HEK293 (cell line): Measurements from ENCODE around the gene COA1.

Source experiments
- CTCF ChIA-PET: fragments of 350-600 bp; formaldehyde crosslinking; extraction: SDS; loops from one replicate; lab custom pipeline; 2021; ENCODE audit warnings: antibody characterized with exemption; lab: Yijun Ruan, JAX
- POLR2A ChIA-PET: fragments of 300-600 bp; formaldehyde crosslinking; extraction: SDS; loops from one replicate; lab custom pipeline; 2020; ENCODE audit warnings: antibody characterized with exemption, inconsistent platforms; lab: Yijun Ruan, JAX
- H3K27ac ChIP-seq: fragments of 200-500 bp; sonication (Bioruptor generic); 2 replicates; pipeline ENCODE4 v1.5.1; 2014; ENCODE audit warnings: low read depth, low read length, control low read depth, inconsistent platforms; ENCODE audit errors: extremely low read depth
- H3K36me3 ChIP-seq, 2 experiments: fragments of 200-500 bp in 1 of 2; sonication (Bioruptor generic) in 1 of 2; 1 replicate in 1 of 2; 2 replicates in 1 of 2; pipeline ENCODE4 v1.5.1; 2014 to 2017; ENCODE audit warnings: inconsistent platforms in 2 of 2, low read length in 2 of 2; ENCODE audit not compliant: control insufficient read depth in 2 of 2, insufficient read depth in 1 of 2
- H3K4me1 ChIP-seq: fragments of 200-500 bp; sonication (Bioruptor generic); 2 replicates; pipeline ENCODE4 v1.5.1; 2014; ENCODE audit warnings: mild to moderate bottlenecking, low read length, inconsistent platforms; ENCODE audit not compliant: control insufficient read depth, insufficient read depth
- H3K4me3 ChIP-seq: 2 replicates; pipeline ENCODE4 v1.5.1; 2011; ENCODE audit warnings: low read depth, mild to moderate bottlenecking, control low read depth, low read length, moderate library complexity
- H3K9me3 ChIP-seq: fragments of 200-500 bp; sonication (Bioruptor generic); 2 replicates; pipeline ENCODE4 v1.5.1; 2014; ENCODE audit warnings: low read depth, low read length, inconsistent platforms; ENCODE audit not compliant: control insufficient read depth, insufficient read depth
- EGR2 ChIP-seq: fragments of 450-650 bp; formaldehyde crosslinking; IDR thresholded peaks from 2 replicates; pipeline ENCODE4 v1.5.1; 2016; ENCODE audit warnings: low read depth, missing biosample characterization, missing genetic modification characterization
- GFI1B ChIP-seq: fragments of 450-650 bp; formaldehyde crosslinking; IDR thresholded peaks from 2 replicates; pipeline ENCODE4 v1.5.1; 2016; ENCODE audit warnings: missing biosample characterization, missing genetic modification characterization
- HOXC10 ChIP-seq: sonication (generic); formaldehyde crosslinking; IDR thresholded peaks from 2 replicates; pipeline ENCODE4 v1.8.1; 2023; ENCODE audit warnings: mild to moderate bottlenecking, missing genetic modification reagents
- HOXD13 ChIP-seq: sonication (generic); formaldehyde crosslinking; IDR thresholded peaks from 2 replicates; pipeline ENCODE4 v1.8.0; 2022; ENCODE audit warnings: missing genetic modification reagents, borderline replicate concordance
- SALL2 ChIP-seq: fragments of 450-650 bp; formaldehyde crosslinking; IDR thresholded peaks from 2 replicates; pipeline ENCODE4 v1.5.0; 2017; ENCODE audit warnings: missing biosample characterization, mild to moderate bottlenecking, missing genetic modification characterization, borderline replicate concordance
- SP2 ChIP-seq: fragments of 450-650 bp; formaldehyde crosslinking; IDR thresholded peaks from 2 replicates; pipeline ENCODE4 v1.5.1; 2016; ENCODE audit warnings: missing biosample characterization, missing genetic modification characterization
- ZBTB20 ChIP-seq: fragments of 450-650 bp; formaldehyde crosslinking; IDR thresholded peaks from 2 replicates; pipeline ENCODE4 v1.5.1; 2016; ENCODE audit warnings: missing biosample characterization, missing genetic modification characterization
- ZBTB49 ChIP-seq: fragments of 450-650 bp; formaldehyde crosslinking; IDR thresholded peaks from 2 replicates; pipeline ENCODE4 v1.5.1; 2016; ENCODE audit warnings: missing biosample characterization, missing genetic modification characterization, low read depth
- ZNF114 ChIP-seq: fragments of 450-650 bp; formaldehyde crosslinking; IDR thresholded peaks from 2 replicates; pipeline ENCODE4 v1.5.0; 2017; ENCODE audit warnings: missing biosample characterization, missing genetic modification characterization
- ZNF157 ChIP-seq: fragments of 450-650 bp; formaldehyde crosslinking; IDR thresholded peaks from 2 replicates; pipeline ENCODE4 v1.5.1; 2016; ENCODE audit warnings: missing biosample characterization, missing genetic modification characterization
- ZNF174 ChIP-seq: fragments of 450-650 bp; formaldehyde crosslinking; IDR thresholded peaks from 2 replicates; pipeline ENCODE4 v1.5.0; 2017; ENCODE audit warnings: missing biosample characterization, mild to moderate bottlenecking, missing genetic modification characterization
- ZNF202 ChIP-seq: fragments of 450-650 bp; formaldehyde crosslinking; IDR thresholded peaks from 2 replicates; pipeline ENCODE4 v1.5.1; 2016; ENCODE audit warnings: missing biosample characterization, missing genetic modification characterization, borderline replicate concordance
- ZNF280D ChIP-seq: fragments of 450-650 bp; formaldehyde crosslinking; IDR thresholded peaks from 2 replicates; pipeline ENCODE4 v1.5.1; 2016; ENCODE audit warnings: missing biosample characterization, missing genetic modification characterization
- ZNF311 ChIP-seq: fragments of 450-650 bp; formaldehyde crosslinking; IDR thresholded peaks from 2 replicates; pipeline ENCODE4 v1.5.1; 2017; ENCODE audit warnings: missing biosample characterization, missing genetic modification characterization, borderline replicate concordance
- ZNF529 ChIP-seq: fragments of 450-650 bp; formaldehyde crosslinking; IDR thresholded peaks from 2 replicates; pipeline ENCODE4 v1.5.1; 2017; ENCODE audit warnings: missing genetic modification characterization, missing biosample characterization; ENCODE audit not compliant: insufficient replicate concordance
- ZNF548 ChIP-seq: fragments of 450-650 bp; formaldehyde crosslinking; IDR thresholded peaks from 2 replicates; pipeline ENCODE4 v1.5.1; 2016; ENCODE audit warnings: missing biosample characterization, missing genetic modification characterization
- ZNF555 ChIP-seq: fragments of 450-650 bp; formaldehyde crosslinking; conservative IDR thresholded peaks from 2 replicates; pipeline ENCODE4 v1.5.1; 2017; ENCODE audit warnings: missing biosample characterization, mild to moderate bottlenecking, missing genetic modification characterization, inconsistent platforms
- ZNF585B ChIP-seq: fragments of 450-650 bp; formaldehyde crosslinking; IDR thresholded peaks from 2 replicates; pipeline ENCODE4 v1.5.1; 2016; ENCODE audit warnings: missing biosample characterization, missing genetic modification characterization
- ZNF621 ChIP-seq: fragments of 450-650 bp; formaldehyde crosslinking; IDR thresholded peaks from 2 replicates; pipeline ENCODE4 v1.5.1; 2017; ENCODE audit warnings: missing biosample characterization, missing genetic modification characterization
- ZNF707 ChIP-seq: fragments of 450-650 bp; formaldehyde crosslinking; IDR thresholded peaks from 2 replicates; pipeline ENCODE4 v1.5.1; 2016; ENCODE audit warnings: missing biosample characterization, missing genetic modification characterization
- TF ChIP-seq, protein P1 (sequence below): fragments of 450-650 bp; formaldehyde crosslinking; IDR thresholded peaks from 2 replicates; pipeline ENCODE4 v1.5.1; 2016; ENCODE audit warnings: missing biosample characterization, missing genetic modification characterization

COA1 gene

DNA sequence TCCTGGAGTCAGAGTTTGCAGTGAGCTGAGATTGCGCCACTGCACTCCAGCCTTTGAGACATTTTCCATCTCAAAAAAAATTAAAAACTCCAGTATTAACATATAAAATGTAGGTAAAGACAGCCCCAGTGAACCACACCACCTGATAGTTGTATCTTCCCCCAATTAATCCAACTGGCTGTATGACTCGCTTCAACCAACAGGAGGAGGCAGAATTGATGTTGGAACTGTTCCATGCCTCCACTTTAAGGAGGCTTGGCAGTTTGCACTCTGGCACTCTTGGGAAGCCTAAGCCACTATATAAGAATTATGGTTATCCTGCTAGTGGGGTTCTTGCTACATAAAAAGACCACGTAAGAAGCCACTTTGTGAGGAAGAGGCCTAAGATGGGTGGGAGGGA, 73.7 kb downstream of the COA1 start:
- no peaks in the 10 kb centered on the region for H3K9me3 ChIP-seq
- no peaks in the 10 kb centered on the region for H3K4me1 ChIP-seq
- no peak overlapping the region for H3K4me3 ChIP-seq
- no peak overlapping the region for H3K27ac ChIP-seq
- ChIA-PET CTCF (no interaction called here), POLR2A (no interaction called here)
- peaks cover 0 to 6% of the 10 kb centered on the region in 2 experiments; a peak in 2 of 3 replicates for H3K36me3 ChIP-seq
- TF ChIP-seq ZNF548 (tag by site-specific recombination): no peak
- no peak for TF ChIP-seq ZBTB49 (tag by site-specific recombination)
- TF ChIP-seq ZNF707 (tag by site-specific recombination): no peak

- H3K9me3 ChIP-seq: no peaks in the 10 kb centered on the region
- CTCF ChIA-PET: interaction anchor here (0.7 to 1.0 kb wide), 2 partner anchors 31 to 46 kb away, joined by 3 read pairs; no protein-coding TSS in a partner anchor
- H3K4me3 ChIP-seq: no peak overlapping the region
- H3K27ac ChIP-seq: no peak overlapping the region
- POLR2A ChIA-PET: no interaction called here
- no peaks in the 10 kb centered on the region for H3K4me1 ChIP-seq
- TF ChIP-seq ZNF157 (tag by site-specific recombination) (no peak), ZBTB20 (tag by site-specific recombination) (no peak), EGR2 (tag by site-specific recombination) (no peak), ZNF174 (tag by site-specific recombination) (no peak), ZNF311 (tag by site-specific recombination) (no peak), HOXC10 (no peak), SP2 (tag by site-specific recombination) (no peak), GFI1B (no peak), ZNF202 (tag by site-specific recombination) (no peak), ZNF585B (tag by site-specific recombination) (no peak), ZNF621 (tag by site-specific recombination) (no peak), SALL2 (no peak), ZNF529 (tag by site-specific recombination) (no peak), ZNF555 (no peak), HOXD13 (CRISPR knock-in tag) (no peak), ZNF280D (no peak), ZNF548 (tag by site-specific recombination) (no peak), ZNF114 (tag by site-specific recombination) (no peak)
- TF ChIP-seq, protein P1, sequence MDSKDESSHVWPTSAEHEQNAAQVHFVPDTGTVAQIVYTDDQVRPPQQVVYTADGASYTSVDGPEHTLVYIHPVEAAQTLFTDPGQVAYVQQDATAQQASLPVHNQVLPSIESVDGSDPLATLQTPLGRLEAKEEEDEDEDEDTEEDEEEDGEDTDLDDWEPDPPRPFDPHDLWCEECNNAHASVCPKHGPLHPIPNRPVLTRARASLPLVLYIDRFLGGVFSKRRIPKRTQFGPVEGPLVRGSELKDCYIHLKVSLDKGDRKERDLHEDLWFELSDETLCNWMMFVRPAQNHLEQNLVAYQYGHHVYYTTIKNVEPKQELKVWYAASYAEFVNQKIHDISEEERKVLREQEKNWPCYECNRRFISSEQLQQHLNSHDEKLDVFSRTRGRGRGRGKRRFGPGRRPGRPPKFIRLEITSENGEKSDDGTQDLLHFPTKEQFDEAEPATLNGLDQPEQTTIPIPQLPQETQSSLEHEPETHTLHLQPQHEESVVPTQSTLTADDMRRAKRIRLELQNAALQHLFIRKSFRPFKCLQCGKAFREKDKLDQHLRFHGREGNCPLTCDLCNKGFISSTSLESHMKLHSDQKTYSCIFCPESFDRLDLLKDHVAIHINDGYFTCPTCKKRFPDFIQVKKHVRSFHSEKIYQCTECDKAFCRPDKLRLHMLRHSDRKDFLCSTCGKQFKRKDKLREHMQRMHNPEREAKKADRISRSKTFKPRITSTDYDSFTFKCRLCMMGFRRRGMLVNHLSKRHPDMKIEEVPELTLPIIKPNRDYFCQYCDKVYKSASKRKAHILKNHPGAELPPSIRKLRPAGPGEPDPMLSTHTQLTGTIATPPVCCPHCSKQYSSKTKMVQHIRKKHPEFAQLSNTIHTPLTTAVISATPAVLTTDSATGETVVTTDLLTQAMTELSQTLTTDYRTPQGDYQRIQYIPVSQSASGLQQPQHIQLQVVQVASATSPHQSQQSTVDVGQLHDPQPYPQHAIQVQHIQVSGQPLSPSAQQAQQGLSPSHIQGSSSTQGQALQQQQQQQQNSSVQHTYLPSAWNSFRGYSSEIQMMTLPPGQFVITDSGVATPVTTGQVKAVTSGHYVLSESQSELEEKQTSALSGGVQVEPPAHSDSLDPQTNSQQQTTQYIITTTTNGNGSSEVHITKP: no peak
- H3K36me3 ChIP-seq: peaks cover 0 to 8% of the 10 kb centered on the region in 2 experiments; a peak in 2 of 3 replicates
Observed at GRCh38 chr7:43653891-43654504, 75.3 kb downstream of the COA1 start.
